Mesenchymal stem cell (in vitro differentiated cells and primary cell): ENCODE results near the gene TSFM.

ENCODE experiments used
- DNase-seq: peaks from one replicate; pipeline ENCODE4 v3.0.0-alpha.2; 2013
- H2AFZ ChIP-seq: one replicate; pipeline ENCODE4 v1.6.1; 2013; ENCODE audit warnings: low read depth, mild to moderate bottlenecking, control low read depth, inconsistent platforms, low read length, moderate library complexity
- H2AK5ac ChIP-seq: 2 replicates; pipeline ENCODE4 v1.6.1; 2013; ENCODE audit warnings: low read length, moderate library complexity, mild to moderate bottlenecking, inconsistent platforms; ENCODE audit not compliant: severe bottlenecking
- H2BK120ac ChIP-seq: one replicate; pipeline ENCODE4 v1.6.1; 2013; ENCODE audit warnings: low read depth, mild to moderate bottlenecking, inconsistent platforms, low read length, moderate library complexity
- H2BK12ac ChIP-seq, 2 experiments: one replicate each; pipeline ENCODE4 v1.6.1; 2013; ENCODE audit warnings: inconsistent platforms in 2 of 2, low read length in 2 of 2, mild to moderate bottlenecking in 2 of 2, moderate library complexity in 2 of 2, control low read depth in 1 of 2
- H2BK15ac ChIP-seq: one replicate; pipeline ENCODE4 v1.6.1; 2013; ENCODE audit warnings: mild to moderate bottlenecking, low read depth, inconsistent platforms; ENCODE audit not compliant: poor library complexity, severe bottlenecking
- H2BK5ac ChIP-seq: 2 replicates; pipeline ENCODE4 v1.6.1; 2013; ENCODE audit warnings: low read depth, mild to moderate bottlenecking, low read length, control low read depth, inconsistent platforms; ENCODE audit not compliant: poor library complexity, severe bottlenecking
- H3K14ac ChIP-seq, 2 experiments: one replicate each; pipeline ENCODE4 v1.6.1; 2013; ENCODE audit warnings: inconsistent platforms in 2 of 2, low read length in 2 of 2, control low read depth in 1 of 2, mild to moderate bottlenecking in 1 of 2, moderate library complexity in 1 of 2
- H3K18ac ChIP-seq, 2 experiments: one replicate each; pipeline ENCODE4 v1.6.1; 2013; ENCODE audit warnings: inconsistent platforms in 2 of 2, low read length in 2 of 2, control low read depth in 1 of 2, low read depth in 1 of 2, mild to moderate bottlenecking in 1 of 2
- H3K23ac ChIP-seq, 2 experiments: one replicate each; pipeline ENCODE4 v1.6.1; 2013; ENCODE audit warnings: inconsistent platforms in 2 of 2, low read length in 2 of 2, mild to moderate bottlenecking in 2 of 2, moderate library complexity in 2 of 2, control low read depth in 1 of 2
- H3K27ac ChIP-seq: 2 replicates; pipeline ENCODE4 v1.5.1; 2013; ENCODE audit warnings: mild to moderate bottlenecking, moderate library complexity, low read length, control low read depth, inconsistent platforms; ENCODE audit not compliant: poor library complexity, severe bottlenecking
- H3K27me3 ChIP-seq, 2 experiments: 2 replicates each; pipeline versions ENCODE4 v1.6.1 to v1.7.0; 2013; ENCODE audit warnings: low read length in 2 of 2, mild to moderate bottlenecking in 2 of 2, moderate library complexity in 2 of 2, control low read depth in 1 of 2, inconsistent platforms in 1 of 2; ENCODE audit not compliant: control insufficient read depth in 1 of 2, insufficient read depth in 1 of 2
- H3K36me3 ChIP-seq, 2 experiments: 2 replicates each; pipeline versions ENCODE4 v1.6.1 to v1.7.0; 2013; ENCODE audit warnings: low read length in 2 of 2, control low read depth in 1 of 2, inconsistent platforms in 1 of 2, low read depth in 1 of 2, mild to moderate bottlenecking in 1 of 2; ENCODE audit not compliant: insufficient read depth in 2 of 2, control insufficient read depth in 1 of 2
- H3K4ac ChIP-seq, 2 experiments: one replicate each; pipeline ENCODE4 v1.6.1; 2013; ENCODE audit warnings: inconsistent platforms in 2 of 2, low read length in 2 of 2, mild to moderate bottlenecking in 2 of 2, moderate library complexity in 2 of 2, control low read depth in 1 of 2, low read depth in 1 of 2
- H3K4me1 ChIP-seq: 2 replicates; pipeline ENCODE4 v1.6.1; 2013; ENCODE audit warnings: low read depth, low read length, control low read depth; ENCODE audit not compliant: control insufficient read depth, insufficient read depth
- H3K4me2 ChIP-seq: 2 replicates; pipeline ENCODE4 v1.6.1; 2013; ENCODE audit warnings: low read length, mild to moderate bottlenecking, inconsistent platforms; ENCODE audit not compliant: poor library complexity, severe bottlenecking
- H3K4me3 ChIP-seq, 2 experiments: 2 replicates each; pipeline versions ENCODE4 v1.5.1 to v1.7.0; 2013; ENCODE audit warnings: low read length in 2 of 2, mild to moderate bottlenecking in 2 of 2, control low read depth in 1 of 2, low read depth in 1 of 2; ENCODE audit not compliant: insufficient read depth in 1 of 2
- H3K79me1 ChIP-seq: replicated peaks from 2 replicates; pipeline ENCODE4 v1.6.1; 2013; ENCODE audit warnings: mild to moderate bottlenecking, control low read depth, low read length, inconsistent platforms; ENCODE audit not compliant: poor library complexity, severe bottlenecking
- H3K9ac ChIP-seq: 2 replicates; pipeline ENCODE4 v1.7.0; 2013; ENCODE audit warnings: mild to moderate bottlenecking, low read length, moderate library complexity
- H3K9me3 ChIP-seq: 2 replicates; pipeline ENCODE4 v1.7.0; 2013; ENCODE audit warnings: mild to moderate bottlenecking, low read length; ENCODE audit not compliant: control insufficient read depth
- H4K8ac ChIP-seq: one replicate; pipeline ENCODE4 v1.6.1; 2013; ENCODE audit warnings: inconsistent platforms, mild to moderate bottlenecking, low read length, moderate library complexity
- H4K91ac ChIP-seq: one replicate; pipeline ENCODE4 v1.6.1; 2013; ENCODE audit warnings: mild to moderate bottlenecking, low read length, inconsistent platforms
- WGBS: methylation state at CpG from one replicate; pipeline ENCODE4 v1.1.7; 2013; ENCODE audit warnings: mixed read lengths; 5-methylcytosine and 5-hydroxymethylcytosine counted together

TSFM gene

GRCh38 chr12:57776247-57776587 lies 6.4 kb upstream of the TSFM start:
- H3K4me2 ChIP-seq = no peak overlapping the region
- no peak overlapping the region for H3K4me3 ChIP-seq
- H2AK5ac ChIP-seq = no peak overlapping the region
- no peak overlapping the region for H2BK15ac ChIP-seq
- H4K8ac ChIP-seq = no peak overlapping the region
- H3K23ac ChIP-seq = no peak overlapping the region
- no peak overlapping the region for H2BK5ac ChIP-seq
- H4K91ac ChIP-seq = no peak overlapping the region
- no peaks in the 10 kb centered on the region for H3K9me3 ChIP-seq
- H3K79me1 ChIP-seq = peaks cover 5% of the 10 kb centered on the region
- H2BK120ac ChIP-seq = no peak overlapping the region
- DNase-seq = no peak
- H2AFZ ChIP-seq = no peak overlapping the region
- H3K4ac ChIP-seq = no peak overlapping the region
- H3K27ac ChIP-seq = no peak overlapping the region
- H3K36me3 ChIP-seq = peaks cover 10 to 41% of the 10 kb centered on the region in 2 experiments
- 83% methylated on average over 2 of the region's 2 CpGs for WGBS
- H3K9ac ChIP-seq = no peak overlapping the region
- no peak overlapping the region for H3K18ac ChIP-seq
- H3K27me3 ChIP-seq = no peaks in the 10 kb centered on the region
- H3K4me1 ChIP-seq = peaks cover 6% of the 10 kb centered on the region
- H3K14ac ChIP-seq = no peak overlapping the region
- no peak overlapping the region for H2BK12ac ChIP-seq

GRCh38 chr12:57777367-57777766 lies 5.2 kb upstream of the TSFM start:
- 97% methylated on average over 4 of the region's 7 CpGs for WGBS
- no peaks in the 10 kb centered on the region for H3K27me3 ChIP-seq

GRCh38 chr12:57777911-57778310 lies 4.7 kb upstream of the TSFM start:
- H3K36me3 ChIP-seq = peaks cover 10 to 44% of the 10 kb centered on the region in 2 experiments
- H3K4me1 ChIP-seq = peaks cover 4% of the 10 kb centered on the region
- H3K18ac ChIP-seq = no peak overlapping the region
- 100% methylated on average over 5 of the region's 7 CpGs for WGBS
- H2BK15ac ChIP-seq = no peak overlapping the region
- H2AK5ac ChIP-seq = no peak overlapping the region
- no peak for DNase-seq
- H4K8ac ChIP-seq = no peak overlapping the region
- no peaks in the 10 kb centered on the region for H3K9me3 ChIP-seq
- H3K9ac ChIP-seq = no peak overlapping the region
- H3K27ac ChIP-seq = no peak overlapping the region
- no peak overlapping the region for H2BK5ac ChIP-seq
- H3K23ac ChIP-seq = no peak overlapping the region
- no peak overlapping the region for H4K91ac ChIP-seq
- no peak overlapping the region for H2AFZ ChIP-seq
- H2BK120ac ChIP-seq = no peak overlapping the region
- H3K14ac ChIP-seq = no peak overlapping the region
- H2BK12ac ChIP-seq = no peak overlapping the region
- no peak overlapping the region for H3K4me3 ChIP-seq
- H3K4ac ChIP-seq = no peak overlapping the region
- peaks cover 7% of the 10 kb centered on the region for H3K79me1 ChIP-seq
- no peaks in the 10 kb centered on the region for H3K27me3 ChIP-seq
- no peak overlapping the region for H3K4me2 ChIP-seq

More at GRCh38 chr12:57777367-57777766, 5.2 kb upstream of the TSFM start:
- Histone ChIP-seq H3K14ac (no peak overlapping the region), H3K9me3 (no peaks in the 10 kb centered on the region), H4K8ac (no peak overlapping the region), H2BK5ac (no peak overlapping the region), H2AK5ac (no peak overlapping the region), H2BK120ac (no peak overlapping the region), H3K4me1 (peaks cover 4% of the 10 kb centered on the region), H2BK12ac (no peak overlapping the region), H3K27ac (no peak overlapping the region), H3K23ac (no peak overlapping the region), H3K36me3 (peaks cover 10 to 44% of the 10 kb centered on the region in 2 experiments), H3K4me2 (no peak overlapping the region), H2BK15ac (no peak overlapping the region), H3K18ac (no peak overlapping the region), H2AFZ (no peak overlapping the region), H3K79me1 (peaks cover 5% of the 10 kb centered on the region), H4K91ac (no peak overlapping the region), H3K4ac (no peak overlapping the region), H3K9ac (no peak overlapping the region), H3K4me3 (no peak overlapping the region)
- no peak for DNase-seq

GRCh38 chr12:57779736-57780135 lies 2.9 kb upstream of the TSFM start:
- H4K91ac ChIP-seq = no peak overlapping the region
- no peak overlapping the region for H2BK15ac ChIP-seq
- H2BK120ac ChIP-seq = no peak overlapping the region
- no peak for DNase-seq
- no peak overlapping the region for H3K9ac ChIP-seq
- H3K4me1 ChIP-seq = no peaks in the 10 kb centered on the region
- H3K27ac ChIP-seq = no peak overlapping the region
- no peak overlapping the region for H2BK5ac ChIP-seq
- no peak overlapping the region for H3K23ac ChIP-seq
- H3K79me1 ChIP-seq = peaks cover 11% of the 10 kb centered on the region
- H4K8ac ChIP-seq = no peak overlapping the region
- H2AK5ac ChIP-seq = no peak overlapping the region
- H2BK12ac ChIP-seq = no peak overlapping the region
- WGBS = 82% methylated on average over 1 of the region's 1 CpG
- no peak overlapping the region for H3K18ac ChIP-seq
- no peak overlapping the region for H3K14ac ChIP-seq
- H3K4ac ChIP-seq = no peak overlapping the region
- H2AFZ ChIP-seq = no peak overlapping the region
- no peaks in the 10 kb centered on the region for H3K9me3 ChIP-seq
- no peak overlapping the region for H3K4me3 ChIP-seq
- H3K27me3 ChIP-seq = no peaks in the 10 kb centered on the region
- no peak overlapping the region for H3K4me2 ChIP-seq
- peaks cover 10 to 46% of the 10 kb centered on the region in 2 experiments for H3K36me3 ChIP-seq
